Karpas-422 (cell line): ENCODE results near the gene ZNG1F. TPM values are rescaled to one million over a fixed set of nuclear protein-coding genes. Genes with fewer than 3 reads are reported as not detected.
"Not testable (repeated sequence)": the region's sequence is repeated elsewhere in the genome, so short reads cannot be mapped to it uniquely, and the experiment has no call there.

ENCODE experiments used
- DNase-seq: peaks from one replicate; pipeline ENCODE4 v3.0.0-alpha.2; 2015
- H2AFZ ChIP-seq: fragments of 200-600 bp; sonication (generic); 2 replicates; pipeline ENCODE4 v1.6.1; 2014; ENCODE audit warnings: antibody characterized with exemption, low read length, mixed read lengths
- H3K27ac ChIP-seq: fragments of 200-600 bp; sonication (generic); 2 replicates; pipeline ENCODE4 v1.5.1; 2014; ENCODE audit warnings: mild to moderate bottlenecking, low read length, moderate library complexity
- H3K27me3 ChIP-seq: fragments of 200-600 bp; sonication (generic); 2 replicates; pipeline ENCODE4 v1.6.1; 2014; ENCODE audit warnings: low read length, mixed read lengths
- H3K36me3 ChIP-seq: fragments of 200-600 bp; sonication (generic); 2 replicates; pipeline ENCODE4 v1.6.1; 2014; ENCODE audit warnings: low read length, mixed read lengths; ENCODE audit not compliant: insufficient read depth
- H3K4me1 ChIP-seq: fragments of 200-600 bp; sonication (generic); 2 replicates; pipeline ENCODE4 v1.6.1; 2014; ENCODE audit warnings: mild to moderate bottlenecking, low read length, mixed read lengths
- H3K4me2 ChIP-seq: fragments of 200-600 bp; sonication (generic); 2 replicates; pipeline ENCODE4 v1.6.1; 2014; ENCODE audit warnings: low read length, low read depth, mild to moderate bottlenecking; ENCODE audit not compliant: poor library complexity, severe bottlenecking
- H3K4me3 ChIP-seq: fragments of 200-600 bp; sonication (generic); 2 replicates; pipeline ENCODE4 v1.5.1; 2014; ENCODE audit warnings: mild to moderate bottlenecking, antibody characterized with exemption, low read length, mixed read lengths
- H3K79me2 ChIP-seq: fragments of 200-600 bp; sonication (generic); 2 replicates; pipeline ENCODE4 v1.6.1; 2014; ENCODE audit warnings: mild to moderate bottlenecking, low read length, mixed read lengths
- H3K9ac ChIP-seq: fragments of 200-600 bp; sonication (generic); 2 replicates; pipeline ENCODE4 v1.6.0; 2014; ENCODE audit warnings: low read length
- H3K9me2 ChIP-seq: fragments of 200-600 bp; sonication (generic), shearing (Covaris generic); replicated peaks from 2 replicates; pipeline ENCODE4 v1.6.0; 2014; ENCODE audit warnings: mild to moderate bottlenecking, low read length, moderate library complexity; ENCODE audit not compliant: insufficient read depth
- H3K9me3 ChIP-seq: fragments of 300-700, 200-600 bp; sonication (generic); 2 replicates; pipeline ENCODE4 v1.6.1; 2014; ENCODE audit warnings: low read length, mixed read lengths
- H4K20me1 ChIP-seq: fragments of 200-600 bp; sonication (generic); 2 replicates; pipeline ENCODE4 v1.6.1; 2014; ENCODE audit warnings: mild to moderate bottlenecking, antibody characterized with exemption, low read length, low read depth; ENCODE audit not compliant: insufficient read depth
- total RNA-seq: library from RNA; depleted of rRNA; stranded (reverse); fragments of >200 nt; shearing (Covaris generic); gene quantifications from 2 replicates; pipeline ENCODE4 v1.2.3, GENCODE V29; 2014; ENCODE audit warnings: low replicate concordance

Gene ZNG1F
- total RNA-seq, 1 experiment from 2014 or later = 22.4 TPM

- not testable (repeated sequence) for H3K79me2 ChIP-seq, H2AFZ ChIP-seq
Observed at GRCh38 chr9:41113348-41113747, 75.8 kb downstream of the ZNG1F start.

GRCh38 chr9:41111414-41111813 is 77.7 kb downstream of the ZNG1F start:
- H4K20me1 ChIP-seq, H3K9me3 ChIP-seq, H3K79me2 ChIP-seq, H3K36me3 ChIP-seq, H3K9ac ChIP-seq, H3K27ac ChIP-seq, H2AFZ ChIP-seq, H3K27me3 ChIP-seq, H3K4me2 ChIP-seq, DNase-seq, H3K9me2 ChIP-seq, H3K4me3 ChIP-seq, H3K4me1 ChIP-seq: not testable (repeated sequence)

More at GRCh38 chr9:41113348-41113747, 75.8 kb downstream of the ZNG1F start:
- not testable (repeated sequence) for H3K27ac ChIP-seq, H3K9ac ChIP-seq, DNase-seq, H3K4me2 ChIP-seq, H3K4me3 ChIP-seq, H3K4me1 ChIP-seq, H3K9me3 ChIP-seq, H4K20me1 ChIP-seq, H3K27me3 ChIP-seq, H3K36me3 ChIP-seq, H3K9me2 ChIP-seq

GRCh38 chr9:41110913-41111312 is 78.2 kb downstream of the ZNG1F start:
- not testable (repeated sequence) for H4K20me1 ChIP-seq, H3K27ac ChIP-seq, H3K9ac ChIP-seq, H3K4me1 ChIP-seq, H3K9me3 ChIP-seq, H2AFZ ChIP-seq, H3K4me2 ChIP-seq, H3K79me2 ChIP-seq, H3K36me3 ChIP-seq, H3K4me3 ChIP-seq, H3K9me2 ChIP-seq, H3K27me3 ChIP-seq
- DNase-seq = peak; percentile 26

GRCh38 chr9:41109253-41109652 is 79.9 kb downstream of the ZNG1F start:
- H3K9me3 ChIP-seq, H3K36me3 ChIP-seq, H3K4me2 ChIP-seq, DNase-seq, H2AFZ ChIP-seq, H3K9ac ChIP-seq, H3K27me3 ChIP-seq, H3K9me2 ChIP-seq, H3K4me3 ChIP-seq, H3K4me1 ChIP-seq, H3K27ac ChIP-seq, H3K79me2 ChIP-seq, H4K20me1 ChIP-seq: not testable (repeated sequence)

GRCh38 chr9:41108816-41109215 is 80.3 kb downstream of the ZNG1F start:
- DNase-seq, H3K27ac ChIP-seq, H3K9ac ChIP-seq, H3K9me2 ChIP-seq, H3K79me2 ChIP-seq, H3K27me3 ChIP-seq, H3K36me3 ChIP-seq, H2AFZ ChIP-seq, H3K4me1 ChIP-seq, H3K4me3 ChIP-seq, H4K20me1 ChIP-seq, H3K9me3 ChIP-seq, H3K4me2 ChIP-seq: not testable (repeated sequence)

- H3K9me3 ChIP-seq, H3K36me3 ChIP-seq, H3K4me1 ChIP-seq, DNase-seq, H3K9me2 ChIP-seq, H3K4me2 ChIP-seq, H4K20me1 ChIP-seq, H3K79me2 ChIP-seq, H2AFZ ChIP-seq, H3K27me3 ChIP-seq, H3K27ac ChIP-seq, H3K9ac ChIP-seq, H3K4me3 ChIP-seq: not testable (repeated sequence)
Observed at GRCh38 chr9:41106472-41107116, 82.5 kb downstream of the ZNG1F start.

GRCh38 chr9:41105557-41106253 is 83.4 kb downstream of the ZNG1F start:
- not testable (repeated sequence) for H3K4me3 ChIP-seq, H3K27me3 ChIP-seq, H3K9me2 ChIP-seq, H2AFZ ChIP-seq, H4K20me1 ChIP-seq, H3K9me3 ChIP-seq, H3K4me1 ChIP-seq, H3K4me2 ChIP-seq, H3K27ac ChIP-seq, H3K9ac ChIP-seq, DNase-seq, H3K36me3 ChIP-seq, H3K79me2 ChIP-seq

- H3K36me3 ChIP-seq, H3K9me2 ChIP-seq, H3K9ac ChIP-seq, H3K4me2 ChIP-seq, H3K9me3 ChIP-seq, H3K79me2 ChIP-seq, DNase-seq, H3K27ac ChIP-seq, H3K4me1 ChIP-seq, H4K20me1 ChIP-seq, H3K27me3 ChIP-seq, H3K4me3 ChIP-seq, H2AFZ ChIP-seq: not testable (repeated sequence)
Observed at GRCh38 chr9:41104542-41104941, 84.6 kb downstream of the ZNG1F start.
